Germinal center (tissue), 1 donor: Measurements from ENCODE around the gene NDUFAF2.

Source experiments
- DNase-seq: peaks from one replicate; pipeline ENCODE4 v3.0.0; 2012; ENCODE audit warnings: mixed read lengths, low spot score

Gene NDUFAF2

GRCh38 chr5:61123145-61123544, 178.1 kb downstream of the NDUFAF2 start:
- DNase-seq: no peak

- no peak for DNase-seq
Observed at GRCh38 chr5:61130289-61130688, 185.3 kb downstream of the NDUFAF2 start.

- DNase-seq: no peak
Observed at GRCh38 chr5:61132559-61132958, 187.6 kb downstream of the NDUFAF2 start.

GRCh38 chr5:61137835-61138234, 192.8 kb downstream of the NDUFAF2 start:
- DNase-seq: no peak

- DNase-seq: no peak
Observed at GRCh38 chr5:61139094-61139873, 194.3 kb downstream of the NDUFAF2 start.

GRCh38 chr5:61139931-61140330, 194.9 kb downstream of the NDUFAF2 start:
- no peak for DNase-seq

- no peak for DNase-seq
Observed at GRCh38 chr5:61141801-61142200, 196.8 kb downstream of the NDUFAF2 start.

- DNase-seq: no peak
Observed at GRCh38 chr5:61142391-61142790, 197.4 kb downstream of the NDUFAF2 start.

GRCh38 chr5:61142811-61143210, 197.8 kb downstream of the NDUFAF2 start:
- no peak for DNase-seq

GRCh38 chr5:61148515-61148914, 203.5 kb downstream of the NDUFAF2 start:
- DNase-seq: no peak

- no peak for DNase-seq
Observed at GRCh38 chr5:61151893-61152292, 206.9 kb downstream of the NDUFAF2 start.

- DNase-seq: no peak
Observed at GRCh38 chr5:61159070-61159469, 214.1 kb downstream of the NDUFAF2 start.

GRCh38 chr5:61159836-61160235, 214.8 kb downstream of the NDUFAF2 start:
- no peak for DNase-seq

GRCh38 chr5:61160497-61160896, 215.5 kb downstream of the NDUFAF2 start:
- DNase-seq: no peak

- DNase-seq: peak; percentile 86
Observed at GRCh38 chr5:61162010-61162831, 217.2 kb downstream of the NDUFAF2 start, which contains the start of gene SMIM15. Gene SMIM15, minus strand, starts transcription at chr5:61162468. Its CDS starts 2,297 bp downstream, at chr5:61160171.

GRCh38 chr5:61162832-61163567, 218.0 kb downstream of the NDUFAF2 start:
- DNase-seq: no peak

GRCh38 chr5:61163905-61164304, 218.9 kb downstream of the NDUFAF2 start:
- no peak for DNase-seq

- no peak for DNase-seq
Observed at GRCh38 chr5:61167382-61167781, 222.4 kb downstream of the NDUFAF2 start.

- no peak for DNase-seq
Observed at GRCh38 chr5:61168951-61169350, 223.9 kb downstream of the NDUFAF2 start.

GRCh38 chr5:61171479-61171878, 226.5 kb downstream of the NDUFAF2 start:
- no peak for DNase-seq

GRCh38 chr5:61176631-61177030, 231.6 kb downstream of the NDUFAF2 start:
- DNase-seq: no peak

GRCh38 chr5:61177070-61177469, 232.1 kb downstream of the NDUFAF2 start:
- DNase-seq: no peak
